Kidney glomerular epithelial cell (primary cell): Measurements from ENCODE around the gene GLP2R.
"Not testable (repeated sequence)": the region's sequence is repeated elsewhere in the genome, so short reads cannot be mapped to it uniquely, and the experiment has no call there.

Experiments used
- DNase-seq: peaks from one replicate; lab custom pipeline; 2025; lab: John Stamatoyannopoulos, UW

GLP2R gene

GRCh38 chr17:9825641-9826150 is at the start of gene GLP2R:
TSS of gene GLP2R (plus strand) at chr17:9825924. CDS start at chr17:9826064, 140 bp downstream.
- no peak for DNase-seq

GRCh38 chr17:9776911-9777310 is 48.8 kb upstream of the GLP2R start:
- no peak for DNase-seq

- DNase-seq: no peak
Measured at GRCh38 chr17:9780552-9780951, 45.2 kb upstream of the GLP2R start.

GRCh38 chr17:9783050-9783449 is 42.7 kb upstream of the GLP2R start:
- DNase-seq: no peak

- DNase-seq: not testable (repeated sequence)
Measured at GRCh38 chr17:9783465-9783864, 42.3 kb upstream of the GLP2R start.

GRCh38 chr17:9784544-9784943 is 41.2 kb upstream of the GLP2R start:
- DNase-seq: no peak

- no peak for DNase-seq
Measured at GRCh38 chr17:9788601-9789000, 37.1 kb upstream of the GLP2R start.

GRCh38 chr17:9790316-9790715 is 35.4 kb upstream of the GLP2R start:
- DNase-seq: no peak

- no peak for DNase-seq
Measured at GRCh38 chr17:9790889-9791876, 34.5 kb upstream of the GLP2R start, which contains the start of gene DHRS7C. TSS of gene DHRS7C (minus strand) at chr17:9791592. CDS start at chr17:9791284, 308 bp downstream.

- DNase-seq: no peak
Measured at GRCh38 chr17:9792181-9792840, 33.4 kb upstream of the GLP2R start.

- no peak for DNase-seq
Measured at GRCh38 chr17:9798008-9798407, 27.7 kb upstream of the GLP2R start.

GRCh38 chr17:9798724-9799123 is 27.0 kb upstream of the GLP2R start:
- no peak for DNase-seq

GRCh38 chr17:9801505-9801904 is 24.2 kb upstream of the GLP2R start:
- DNase-seq: no peak

GRCh38 chr17:9802294-9802693 is 23.4 kb upstream of the GLP2R start:
- DNase-seq: no peak

- no peak for DNase-seq
Measured at GRCh38 chr17:9802697-9803096, 23.0 kb upstream of the GLP2R start.

GRCh38 chr17:9805769-9806168 is 20.0 kb upstream of the GLP2R start:
- no peak for DNase-seq

- no peak for DNase-seq
Measured at GRCh38 chr17:9806699-9807098, 19.0 kb upstream of the GLP2R start.

- DNase-seq: no peak
Measured at GRCh38 chr17:9809409-9809808, 16.3 kb upstream of the GLP2R start.

- no peak for DNase-seq
Measured at GRCh38 chr17:9810100-9810949, 15.4 kb upstream of the GLP2R start.

GRCh38 chr17:9811086-9811485 is 14.6 kb upstream of the GLP2R start:
- DNase-seq: no peak

- DNase-seq: no peak
Measured at GRCh38 chr17:9811537-9811936, 14.2 kb upstream of the GLP2R start.

- DNase-seq: no peak
Measured at GRCh38 chr17:9813166-9813565, 12.6 kb upstream of the GLP2R start.
